K562 (cell line): ENCODE data around the gene EEF1A1. TPM values are rescaled to one million over a fixed set of nuclear protein-coding genes. Genes with fewer than 3 reads are reported as not detected.

Experiments used
- ARHGAP35 ChIP-seq: fragments of 450-650 bp; IDR thresholded peaks from 2 replicates; pipeline ENCODE4 v1.6.1; 2018; ENCODE audit not compliant: partially characterized antibody
- FIP1L1 ChIP-seq: fragments of 200-400 bp; formaldehyde crosslinking; IDR thresholded peaks from 2 replicates; pipeline ENCODE4 v1.6.1; 2018; ENCODE audit warnings: mild to moderate bottlenecking, low read depth, low read length; ENCODE audit not compliant: poor library complexity, severe bottlenecking
- FOXJ2 ChIP-seq: fragments of 200-800 bp; sonication (Bioruptor generic); IDR thresholded peaks from 2 replicates; pipeline ENCODE4 v1.6.1; 2016; ENCODE audit warnings: missing genetic modification characterization, missing compliant biosample characterization
- GABPB1 ChIP-seq: sonication (generic); formaldehyde crosslinking; IDR thresholded peaks from 2 replicates; pipeline ENCODE4 v1.8.0; 2022; ENCODE audit warnings: mild to moderate bottlenecking, missing genetic modification reagents
- KAT2B ChIP-seq: IDR thresholded peaks from one replicate; pipeline ENCODE4 v1.6.1; 2012; ENCODE audit warnings: low read depth, mild to moderate bottlenecking, control low read depth, inconsistent platforms, low read length, moderate library complexity
- KDM5B ChIP-seq: fragments of 200-600 bp; sonication (generic); IDR thresholded peaks from 2 replicates; pipeline ENCODE4 v1.6.1; 2012; ENCODE audit warnings: low read depth, mild to moderate bottlenecking, moderate library complexity, low read length, control low read depth, inconsistent platforms; ENCODE audit not compliant: insufficient replicate concordance
- MTA3 ChIP-seq: fragments of 450-650 bp; formaldehyde crosslinking; IDR thresholded peaks from 2 replicates; pipeline ENCODE4 v1.6.1; 2017; ENCODE audit warnings: mild to moderate bottlenecking, borderline replicate concordance
- MXI1 ChIP-seq: IDR thresholded peaks from 2 replicates; pipeline ENCODE4 v1.6.1; 2011; ENCODE audit warnings: low read depth, mild to moderate bottlenecking, improper control_type of control experiment, low read length
- NFXL1 ChIP-seq: fragments of 450-650 bp; formaldehyde crosslinking; IDR thresholded peaks from 2 replicates; pipeline ENCODE4 v1.4.0; 2021; ENCODE audit warnings: mild to moderate bottlenecking
- PHTF2 ChIP-seq: fragments of 250-450 bp; sonication (Bioruptor Pico); IDR thresholded peaks from 2 replicates; pipeline ENCODE4 v1.5.0; 2021; ENCODE audit warnings: mild to moderate bottlenecking
- POLR2B ChIP-seq: fragments of 450-650 bp; IDR thresholded peaks from 2 replicates; pipeline ENCODE4 v1.6.1; 2018; ENCODE audit warnings: low read depth; ENCODE audit not compliant: partially characterized antibody
- POLR2G ChIP-seq: fragments of 200-400 bp; formaldehyde crosslinking; IDR thresholded peaks from 2 replicates; pipeline ENCODE4 v1.6.1; 2017; ENCODE audit warnings: low read depth, mild to moderate bottlenecking, antibody characterized with exemption, low read length, moderate library complexity
- POLR2H ChIP-seq: IDR thresholded peaks from 2 replicates; pipeline ENCODE4 v1.6.1; 2016; ENCODE audit warnings: missing genetic modification characterization, low read depth, mild to moderate bottlenecking, control low read depth, missing compliant biosample characterization, moderate library complexity
- PURB ChIP-seq: sonication (generic); formaldehyde crosslinking; IDR thresholded peaks from 2 replicates; pipeline ENCODE4 v1.9.0; 2021; ENCODE audit warnings: low read depth, mild to moderate bottlenecking, missing genetic modification reagents
- RBFOX2 ChIP-seq: fragments of 200-400 bp; formaldehyde crosslinking; IDR thresholded peaks from 2 replicates; pipeline ENCODE4 v1.6.1; 2017; ENCODE audit warnings: low read depth, mild to moderate bottlenecking, low read length, moderate library complexity
- SIRT6 ChIP-seq: IDR thresholded peaks from one replicate; pipeline ENCODE4 v1.6.1; 2012; ENCODE audit warnings: low read depth, mild to moderate bottlenecking, control low read depth, inconsistent platforms, low read length, moderate library complexity
- SMAD1 ChIP-seq: fragments of 150-350 bp; IDR thresholded peaks from 2 replicates; pipeline ENCODE4 v1.6.1; 2014; ENCODE audit warnings: low read length, low read depth; ENCODE audit not compliant: partially characterized antibody
- SMAD3 ChIP-seq: fragments of 450-650 bp; formaldehyde crosslinking; conservative IDR thresholded peaks from 2 replicates; pipeline ENCODE4 v1.4.0; 2020; ENCODE audit warnings: mild to moderate bottlenecking
- SMAD4 ChIP-seq: fragments of 250-450 bp; sonication (Bioruptor Pico); conservative IDR thresholded peaks from 2 replicates; pipeline ENCODE4 v1.8.0; 2021; ENCODE audit warnings: inconsistent platforms, mild to moderate bottlenecking, moderate library complexity
- SUPT5H ChIP-seq: fragments of 450-650 bp; IDR thresholded peaks from 2 replicates; pipeline ENCODE4 v1.6.1; 2016
- ZNF121 ChIP-seq: sonication (generic); formaldehyde crosslinking; conservative IDR thresholded peaks from 2 replicates; pipeline ENCODE4 v1.8.0; 2022; ENCODE audit warnings: missing genetic modification reagents
- polyA plus RNA-seq, 8 experiments: library from polyadenylated mRNA; depleted of rRNA in 4 of 8; stranded (reverse) in 5 of 8; unstranded in 3 of 8; fragments of >200 nt; fragmentation: Nextera tagmentation in 2 of 8; fragmentation: Illumina TruSeq in 1 of 8; extraction: Ambion mirVana in 2 of 8; extraction: Trizol in 1 of 8; gene quantifications; 2 replicates each; pipeline versions ENCODE4 v1.2.1 to v1.2.3, GENCODE V29; 2011 to 2014; ENCODE audit warnings: inconsistent platforms in 1 of 8, missing spikeins in 1 of 8
- total RNA-seq, 7 experiments: library from RNA; depleted of rRNA in 6 of 7; stranded (reverse); fragments of >200 nt in 6 of 7; fragmentation: Illumina TruSeq in 2 of 7; extraction: Trizol in 2 of 7; gene quantifications; 2 replicates each; pipeline versions ENCODE4 v1.2.1 to v1.2.3, GENCODE V29; 2011 to 2021; ENCODE audit warnings: low replicate concordance in 1 of 7
- TF ChIP-seq, protein P1 (sequence below), 2 experiments: fragments of 450-650 bp in 1 of 2; IDR thresholded peaks; 2 replicates each; pipeline ENCODE4 v1.6.1; 2011 to 2017; ENCODE audit warnings: low read depth in 2 of 2, antibody characterized with exemption in 1 of 2, borderline replicate concordance in 1 of 2, low read length in 1 of 2, mild to moderate bottlenecking in 1 of 2, mixed read lengths in 1 of 2; ENCODE audit not compliant: control insufficient read depth in 1 of 2
- TF ChIP-seq, protein P2 (sequence below): fragments of 450-650 bp; formaldehyde crosslinking; IDR thresholded peaks from 2 replicates; pipeline ENCODE4 v1.4.0; 2020; ENCODE audit warnings: mild to moderate bottlenecking, moderate library complexity

EEF1A1 gene
- total and polyA plus RNA-seq, 9 of the 15 experiments (the other 6 are each of a cell fraction or from before 2014, with no cell fraction given) = 6,453 to 17,323 (median 11,082) TPM

GRCh38 chr6:73516514-73517489 lies 4.0 kb downstream of the EEF1A1 start (continued):
- TF ChIP-seq POLR2B = peak; percentile 56
- no peak for TF ChIP-seq ARHGAP35
- TF ChIP-seq, protein P1, sequence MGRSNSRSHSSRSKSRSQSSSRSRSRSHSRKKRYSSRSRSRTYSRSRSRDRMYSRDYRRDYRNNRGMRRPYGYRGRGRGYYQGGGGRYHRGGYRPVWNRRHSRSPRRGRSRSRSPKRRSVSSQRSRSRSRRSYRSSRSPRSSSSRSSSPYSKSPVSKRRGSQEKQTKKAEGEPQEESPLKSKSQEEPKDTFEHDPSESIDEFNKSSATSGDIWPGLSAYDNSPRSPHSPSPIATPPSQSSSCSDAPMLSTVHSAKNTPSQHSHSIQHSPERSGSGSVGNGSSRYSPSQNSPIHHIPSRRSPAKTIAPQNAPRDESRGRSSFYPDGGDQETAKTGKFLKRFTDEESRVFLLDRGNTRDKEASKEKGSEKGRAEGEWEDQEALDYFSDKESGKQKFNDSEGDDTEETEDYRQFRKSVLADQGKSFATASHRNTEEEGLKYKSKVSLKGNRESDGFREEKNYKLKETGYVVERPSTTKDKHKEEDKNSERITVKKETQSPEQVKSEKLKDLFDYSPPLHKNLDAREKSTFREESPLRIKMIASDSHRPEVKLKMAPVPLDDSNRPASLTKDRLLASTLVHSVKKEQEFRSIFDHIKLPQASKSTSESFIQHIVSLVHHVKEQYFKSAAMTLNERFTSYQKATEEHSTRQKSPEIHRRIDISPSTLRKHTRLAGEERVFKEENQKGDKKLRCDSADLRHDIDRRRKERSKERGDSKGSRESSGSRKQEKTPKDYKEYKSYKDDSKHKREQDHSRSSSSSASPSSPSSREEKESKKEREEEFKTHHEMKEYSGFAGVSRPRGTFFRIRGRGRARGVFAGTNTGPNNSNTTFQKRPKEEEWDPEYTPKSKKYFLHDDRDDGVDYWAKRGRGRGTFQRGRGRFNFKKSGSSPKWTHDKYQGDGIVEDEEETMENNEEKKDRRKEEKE (IDR thresholded peaks at IDR 0.05; ENCODE audit: borderline replicate concordance in 1 of 2, control insufficient read depth in 1 of 2, low read depth in 2 of 2, low read length in 1 of 2) = peak; percentile 36 to 81; a peak in 2 of 4 replicates
- 0 out of 2 replicates have a peak, but pooled peaks have one; percentile 3 for TF ChIP-seq SMAD3 (CRISPR knock-in tag)
- peak; percentile 49; the same call in 1 of the 2 replicates for TF ChIP-seq GABPB1 (CRISPR knock-in tag)
- TF ChIP-seq MXI1 = 0 out of 2 replicates have a peak, but pooled peaks have one; percentile 45
- no peak for TF ChIP-seq ZNF121 (CRISPR knock-in tag)
- TF ChIP-seq PHTF2 = no peak
- peak; percentile 72 for TF ChIP-seq SIRT6
- TF ChIP-seq MTA3 = 0 out of 2 replicates have a peak, but pooled peaks have one; percentile 12
- TF ChIP-seq KDM5B = peak; percentile 42
- TF ChIP-seq POLR2G = peak; percentile 44
- TF ChIP-seq KAT2B = no peak
- peak; percentile 6 for TF ChIP-seq SMAD1
- TF ChIP-seq SUPT5H = peak; percentile 76
- no peak for TF ChIP-seq PURB
- TF ChIP-seq SMAD4 (CRISPR knock-in tag) = no peak
- peak; percentile 11 for TF ChIP-seq FIP1L1
- peak; percentile 85 for TF ChIP-seq NFXL1 (CRISPR knock-in tag)
- TF ChIP-seq FOXJ2 (tag) = 0 out of 2 replicates have a peak, but pooled peaks have one; percentile 19
- peak; percentile 75 for TF ChIP-seq RBFOX2
- TF ChIP-seq POLR2H = peak; percentile 49; the same call in 1 of the 2 replicates
- TF ChIP-seq, protein P2, sequence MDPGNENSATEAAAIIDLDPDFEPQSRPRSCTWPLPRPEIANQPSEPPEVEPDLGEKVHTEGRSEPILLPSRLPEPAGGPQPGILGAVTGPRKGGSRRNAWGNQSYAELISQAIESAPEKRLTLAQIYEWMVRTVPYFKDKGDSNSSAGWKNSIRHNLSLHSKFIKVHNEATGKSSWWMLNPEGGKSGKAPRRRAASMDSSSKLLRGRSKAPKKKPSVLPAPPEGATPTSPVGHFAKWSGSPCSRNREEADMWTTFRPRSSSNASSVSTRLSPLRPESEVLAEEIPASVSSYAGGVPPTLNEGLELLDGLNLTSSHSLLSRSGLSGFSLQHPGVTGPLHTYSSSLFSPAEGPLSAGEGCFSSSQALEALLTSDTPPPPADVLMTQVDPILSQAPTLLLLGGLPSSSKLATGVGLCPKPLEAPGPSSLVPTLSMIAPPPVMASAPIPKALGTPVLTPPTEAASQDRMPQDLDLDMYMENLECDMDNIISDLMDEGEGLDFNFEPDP (CRISPR knock-in tag) = peak; percentile 74; the same call in 1 of the 2 replicates
